Limb (tissue), 2 donors: ENCODE measurements around the gene CPSF4.
"Not testable (repeated sequence)": the region's sequence is repeated elsewhere in the genome, so short reads cannot be mapped to it uniquely, and the experiment has no call there.

Experiments used
- DNase-seq, 2 donors: peaks; one replicate each; pipeline ENCODE4 v3.0.0-alpha.2; 2016; ENCODE audit errors: extremely low spot score in 2 of 2

CPSF4 gene

GRCh38 chr7:99408379-99409191 is 30.2 kb upstream of the CPSF4 start, which contains the start of the genes BUD31 and PDAP1:
Gene BUD31, plus strand, starts transcription at chr7:99408969. Its CDS starts 2,124 bp downstream, at chr7:99411093.
Gene PDAP1, minus strand, starts transcription at chr7:99408597. Its CDS starts 49 bp downstream, at chr7:99408548.
- peak; percentile 93 to 97 for DNase-seq

DNA sequence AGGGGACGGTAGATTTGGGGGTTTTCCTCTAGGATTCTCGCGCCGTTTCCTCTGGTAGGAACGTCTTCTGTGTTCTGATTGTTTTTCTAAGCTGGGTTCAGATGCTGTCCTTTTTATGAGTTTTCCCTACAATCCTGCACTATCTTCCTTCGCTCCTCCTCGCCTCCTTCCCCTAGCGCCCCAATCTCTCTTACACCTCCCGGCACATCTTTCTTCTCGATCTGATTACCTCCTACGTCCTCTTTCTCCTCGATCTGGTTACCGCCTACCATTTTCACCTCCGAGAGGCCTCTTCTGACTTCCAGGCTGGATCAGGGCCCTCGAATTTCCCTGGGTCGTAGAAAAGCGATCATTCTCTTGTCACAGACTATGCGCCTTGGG is 29.6 kb upstream of the CPSF4 start:
- DNase-seq = no peak

DNA sequence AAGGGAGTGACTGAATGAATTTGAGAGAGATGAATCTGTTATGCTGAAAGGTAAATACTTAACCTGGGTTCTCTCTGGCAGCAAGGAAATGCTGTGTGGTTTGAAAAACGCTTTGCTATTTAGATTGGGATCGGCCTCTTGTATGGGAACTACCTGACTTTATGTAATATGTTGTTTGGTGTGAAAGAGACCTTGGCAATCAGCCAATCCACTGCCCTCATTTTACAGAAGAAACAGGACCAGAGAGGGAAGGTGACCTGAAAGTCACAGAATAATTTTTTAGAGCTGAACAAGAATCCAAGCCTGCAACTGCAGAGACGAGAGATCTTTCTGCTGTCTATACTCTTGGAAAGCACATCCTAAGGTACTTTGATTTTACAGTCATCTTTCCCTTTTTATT is 28.9 kb upstream of the CPSF4 start:
- no peak for DNase-seq

- no peak for DNase-seq
Observed at GRCh38 chr7:99410635-99411034, 28.1 kb upstream of the CPSF4 start.

GRCh38 chr7:99415513-99416127 is 23.1 kb upstream of the CPSF4 start:
- DNase-seq = peak in 1 of 2 donors; percentile 53

DNA sequence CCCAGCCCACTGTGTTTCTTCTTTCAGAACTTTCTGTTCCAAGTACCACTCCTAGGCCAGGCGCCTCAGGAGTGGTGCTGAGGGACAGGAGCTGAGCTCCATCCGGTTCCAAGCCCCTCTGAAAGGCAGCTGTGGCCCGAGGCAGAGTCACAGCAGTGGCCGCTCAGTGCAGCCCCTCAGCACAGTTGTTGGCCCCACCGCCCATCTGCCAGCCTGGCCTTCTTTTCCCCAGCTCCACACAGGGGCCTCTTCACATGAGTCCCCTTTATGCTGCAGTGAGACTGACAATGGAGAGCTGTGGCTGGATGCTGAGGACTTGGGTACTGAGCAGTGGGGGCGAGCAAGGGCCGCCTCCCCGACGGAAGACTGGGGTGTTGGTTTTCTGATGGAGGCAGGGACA is 20.5 kb upstream of the CPSF4 start:
- DNase-seq = no peak

DNA sequence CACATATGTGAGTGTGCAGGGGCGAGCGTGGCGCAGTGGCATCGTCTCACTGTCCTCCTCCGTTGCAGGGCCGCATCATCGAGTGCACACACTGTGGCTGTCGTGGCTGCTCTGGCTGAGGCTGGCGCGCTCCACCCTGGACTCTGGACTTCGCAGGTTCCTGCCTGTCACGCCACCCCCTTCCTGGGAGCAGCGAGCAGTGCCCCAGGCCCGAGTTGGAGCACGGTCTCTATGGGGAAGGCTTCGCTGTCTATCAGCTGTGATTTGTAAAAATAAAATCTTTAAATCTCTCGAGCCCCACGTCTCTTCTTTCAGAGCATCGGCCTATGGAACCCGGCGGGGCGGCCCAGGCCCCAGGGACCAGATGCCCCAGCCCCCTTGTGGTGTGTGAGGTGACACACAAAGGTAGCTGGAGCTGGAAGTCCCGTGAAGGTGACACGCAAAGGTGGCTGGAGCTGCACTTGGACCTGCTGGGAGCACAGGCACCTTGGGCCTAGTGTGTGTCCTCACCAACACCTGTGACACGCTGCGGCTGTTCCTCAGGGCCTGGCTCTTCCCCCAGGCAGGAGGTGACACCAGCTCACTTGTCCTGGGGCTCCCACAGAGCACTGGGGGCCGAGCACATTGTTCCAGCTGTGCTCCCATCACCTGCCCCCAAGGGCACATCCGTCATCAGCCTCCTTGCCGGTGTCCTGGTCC is 19.3 kb upstream of the CPSF4 start:
- no peak for DNase-seq

- no peak for DNase-seq
Observed at GRCh38 chr7:99420213-99420612, 18.5 kb upstream of the CPSF4 start.

DNA sequence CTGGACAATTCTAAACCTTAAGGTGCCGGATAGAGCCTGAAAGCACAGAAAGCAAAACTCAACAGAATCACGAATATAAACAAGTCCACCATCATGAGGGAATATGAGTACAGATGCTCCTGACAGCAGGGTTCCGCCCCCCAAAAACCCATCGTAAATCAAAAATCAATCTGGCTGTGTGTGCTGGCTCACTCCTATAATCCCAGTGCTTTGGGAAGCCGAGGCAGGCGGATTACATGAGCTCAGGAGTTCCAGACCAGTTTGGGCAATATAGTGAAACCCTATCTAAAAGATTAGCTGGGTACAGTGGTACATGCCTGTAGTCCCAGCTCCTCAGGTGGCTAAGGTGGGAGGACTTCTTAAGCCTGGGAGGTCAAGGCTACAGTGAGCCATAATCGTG is 17.8 kb upstream of the CPSF4 start:
- no peak for DNase-seq

DNA sequence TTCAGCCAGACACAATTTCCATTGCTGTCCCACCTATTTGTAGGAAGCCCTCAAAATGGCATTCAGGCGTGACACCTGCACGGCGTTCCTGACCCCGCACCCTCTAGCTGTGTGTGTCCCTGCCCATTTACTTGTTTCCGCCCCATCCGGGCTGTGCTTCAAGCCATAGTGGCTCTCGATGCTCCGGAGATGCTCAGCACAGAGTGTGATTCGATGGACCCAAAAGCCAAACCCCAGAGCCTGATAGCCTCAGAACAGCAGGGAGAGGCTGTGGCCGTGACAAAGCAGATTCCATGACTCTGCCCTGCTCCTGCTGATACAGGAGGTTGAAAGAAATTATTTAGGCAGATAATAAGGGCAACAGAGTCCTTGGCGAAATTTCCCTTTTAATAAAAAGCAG is 16.6 kb upstream of the CPSF4 start:
- DNase-seq = no peak

- no peak for DNase-seq
Observed at GRCh38 chr7:99422625-99423024, 16.1 kb upstream of the CPSF4 start.

GRCh38 chr7:99424932-99425730 is 13.6 kb upstream of the CPSF4 start:
- DNase-seq = no peak

DNA sequence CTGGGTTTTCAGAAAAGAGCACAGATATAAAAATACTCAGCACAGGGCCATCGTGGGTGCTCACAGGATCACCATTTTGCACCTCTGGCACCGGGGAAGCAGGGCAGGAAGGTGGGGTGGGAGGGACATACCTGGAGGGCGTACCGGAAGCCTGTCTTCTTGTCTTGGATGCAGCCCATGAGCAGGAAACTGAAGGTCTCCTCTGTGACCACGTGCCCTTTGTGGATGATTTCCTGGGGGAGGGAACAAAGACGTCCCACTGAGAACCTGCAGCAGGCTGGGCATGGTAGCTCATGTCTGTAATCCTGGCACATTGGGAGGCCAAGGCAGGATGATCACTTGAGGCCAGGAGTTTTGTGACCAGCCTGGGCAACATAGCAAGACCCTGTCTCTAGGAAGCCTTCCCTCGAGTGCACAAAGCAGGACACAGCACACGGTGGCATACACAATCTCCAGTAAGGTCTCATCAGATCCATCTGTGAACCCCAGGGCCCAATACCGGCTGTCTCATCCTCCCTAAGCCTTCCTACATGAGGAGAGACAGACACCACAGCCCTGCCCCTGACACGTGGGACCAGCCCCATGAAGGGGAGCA is 9.7 kb upstream of the CPSF4 start:
- no peak for DNase-seq

GRCh38 chr7:99429756-99430155 is 9.0 kb upstream of the CPSF4 start:
- DNase-seq = no peak

GRCh38 chr7:99431756-99432540 is 6.8 kb upstream of the CPSF4 start:
- not testable (repeated sequence) for DNase-seq

GRCh38 chr7:99433158-99433557 is 5.6 kb upstream of the CPSF4 start:
- DNase-seq = no peak

DNA sequence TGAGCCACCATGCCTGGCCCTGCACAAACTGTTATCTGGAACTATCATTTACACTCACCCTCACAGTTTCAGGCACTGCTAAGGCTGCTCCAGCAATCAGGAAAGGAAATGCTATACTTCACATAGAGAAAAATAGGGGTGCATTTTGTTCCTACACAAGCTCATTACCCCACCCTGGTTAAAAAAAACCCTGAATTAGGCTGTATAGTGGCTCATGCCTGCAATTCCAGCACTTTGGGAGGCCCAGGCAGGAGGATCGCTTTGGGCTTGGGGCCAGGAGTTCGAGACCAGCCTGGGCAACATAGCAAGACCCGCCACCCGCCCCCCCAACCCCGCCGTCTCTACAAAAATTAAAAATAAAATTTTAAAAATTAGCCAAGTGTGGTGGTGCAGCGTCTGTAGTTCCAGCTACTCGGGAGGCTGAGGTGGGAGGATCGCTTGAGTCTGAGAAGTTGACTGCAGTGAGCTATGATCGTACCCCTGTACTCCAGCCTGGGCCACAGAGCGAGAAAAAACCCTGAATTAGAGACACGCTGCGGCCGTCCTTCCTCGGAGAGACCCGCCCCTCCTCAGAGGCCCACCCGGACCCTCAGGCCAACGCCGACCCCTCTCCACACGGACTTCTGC is 684 bp upstream of the CPSF4 start:
- no peak for DNase-seq

DNA sequence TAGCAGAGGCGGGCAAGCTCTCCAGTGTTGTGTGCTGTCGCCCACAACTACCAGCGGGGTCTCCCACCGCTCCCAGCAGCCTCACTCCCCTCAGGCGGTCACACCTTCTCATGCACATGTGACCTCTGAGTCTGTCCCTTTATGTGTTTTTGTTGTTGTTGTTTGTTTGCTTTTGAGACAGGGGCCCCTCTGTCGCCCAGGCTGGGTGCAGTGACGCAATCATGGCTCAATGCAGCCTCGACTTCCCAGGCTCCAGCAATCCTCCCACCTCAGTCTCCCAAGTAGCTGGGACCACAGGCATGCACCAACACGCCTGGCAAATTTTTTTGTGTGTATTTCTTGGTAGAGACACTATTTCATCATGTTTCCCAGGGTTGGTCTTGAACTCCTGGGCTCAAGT is 1.5 kb downstream of the CPSF4 start:
- no peak for DNase-seq

- DNase-seq = no peak
Observed at GRCh38 chr7:99446096-99446495, 7.4 kb downstream of the CPSF4 start.

GRCh38 chr7:99447943-99448342 is 9.2 kb downstream of the CPSF4 start:
- no peak for DNase-seq
